WTC11 (cell line): ENCODE results near the gene MANBA. TPM values are rescaled to one million over a fixed set of nuclear protein-coding genes. Genes with fewer than 3 reads are reported as not detected.

Source experiments
- ATAC-seq: fragments of 200-7000 bp; cut with Tn5 transposase; 2 replicates; pipeline ENCODE4 v1.10.0; 2021; ENCODE audit warnings: mild to moderate bottlenecking, moderate library complexity
- CTCF ChIA-PET: fragments of 300-600 bp; sonication (Branson Sonifier 250); formaldehyde crosslinking; loops from one replicate; lab custom pipeline; 2021; ENCODE audit warnings: antibody characterized with exemption; lab: Charles Lee
- POLR2A ChIA-PET: fragments of 350-600 bp; sonication (Branson Sonifier 250); formaldehyde crosslinking; loops from one replicate; lab custom pipeline; 2021; ENCODE audit warnings: antibody characterized with exemption; lab: Charles Lee
- DNase-seq: peaks from one replicate; pipeline ENCODE4 v3.0.0; 2021; ENCODE audit warnings: low spot score
- H3K27ac Mint-ChIP-seq: 2 replicates; pipeline ENCODE4 v1.8.0; 2021; ENCODE audit warnings: mixed read lengths
- H3K27me3 Mint-ChIP-seq: 2 replicates; pipeline ENCODE4 v1.8.0; 2021; ENCODE audit warnings: low read depth, mild to moderate bottlenecking, moderate library complexity, mixed read lengths
- H3K36me3 Mint-ChIP-seq: 2 replicates; pipeline ENCODE4 v1.8.0; 2021; ENCODE audit warnings: mixed read lengths
- H3K4me1 Mint-ChIP-seq: 2 replicates; pipeline ENCODE4 v1.8.0; 2022; ENCODE audit warnings: mixed read lengths
- H3K4me3 Mint-ChIP-seq: 2 replicates; pipeline ENCODE4 v1.8.0; 2021; ENCODE audit warnings: mild to moderate bottlenecking, moderate library complexity, mixed read lengths
- H3K9me3 Mint-ChIP-seq: 2 replicates; pipeline ENCODE4 v1.8.0; 2021; ENCODE audit warnings: mixed read lengths
- ATF1 ChIP-seq: sonication (generic); formaldehyde crosslinking; IDR thresholded peaks from 2 replicates; pipeline ENCODE4 v1.8.1; 2023; ENCODE audit warnings: mild to moderate bottlenecking, moderate library complexity, missing genetic modification reagents
- ATF3 ChIP-seq: sonication (generic); formaldehyde crosslinking; conservative IDR thresholded peaks from 2 replicates; pipeline ENCODE4 v1.8.1; 2022; ENCODE audit warnings: mild to moderate bottlenecking, missing genetic modification reagents
- FOXK1 ChIP-seq: sonication (generic); formaldehyde crosslinking; IDR thresholded peaks from 2 replicates; pipeline ENCODE4 v1.8.0; 2022; ENCODE audit warnings: mild to moderate bottlenecking, moderate library complexity, missing genetic modification reagents
- HMGA2 ChIP-seq: fragments of 250-450 bp; sonication (Bioruptor Pico); IDR thresholded peaks from 2 replicates; pipeline ENCODE4 v1.4.0; 2021; ENCODE audit warnings: mild to moderate bottlenecking, moderate library complexity
- IRF1 ChIP-seq: sonication (generic); formaldehyde crosslinking; IDR thresholded peaks from 2 replicates; pipeline ENCODE4 v1.8.0; 2023; ENCODE audit warnings: missing genetic modification reagents
- MAX ChIP-seq: sonication (generic); formaldehyde crosslinking; IDR thresholded peaks from 2 replicates; pipeline ENCODE4 v1.8.0; 2022; ENCODE audit warnings: mild to moderate bottlenecking, missing genetic modification reagents
- MYBL2 ChIP-seq: sonication (generic); formaldehyde crosslinking; IDR thresholded peaks from 2 replicates; pipeline ENCODE4 v1.8.1; 2023; ENCODE audit warnings: mild to moderate bottlenecking, moderate library complexity, missing genetic modification reagents
- NFATC4 ChIP-seq: fragments of 250-450 bp; sonication (Bioruptor Pico); IDR thresholded peaks from 2 replicates; pipeline ENCODE4 v1.9.0; 2021; ENCODE audit warnings: mild to moderate bottlenecking
- NFYB ChIP-seq: sonication (generic); formaldehyde crosslinking; conservative IDR thresholded peaks from 2 replicates; pipeline ENCODE4 v1.8.0; 2022; ENCODE audit warnings: low read depth, missing genetic modification reagents
- NR3C1 ChIP-seq: sonication (generic); formaldehyde crosslinking; conservative IDR thresholded peaks from 2 replicates; pipeline ENCODE4 v1.8.1; 2023; ENCODE audit warnings: low read depth, mild to moderate bottlenecking, missing genetic modification reagents
- TCF7 ChIP-seq: sonication (generic); formaldehyde crosslinking; IDR thresholded peaks from 2 replicates; pipeline ENCODE4 v1.8.0; 2022; ENCODE audit warnings: mild to moderate bottlenecking, low read depth, missing genetic modification reagents, moderate library complexity
- USF1 ChIP-seq: sonication (generic); formaldehyde crosslinking; IDR thresholded peaks from 2 replicates; pipeline ENCODE4 v1.8.0; 2022; ENCODE audit warnings: mild to moderate bottlenecking, missing genetic modification reagents
- USF2 ChIP-seq: sonication (generic); formaldehyde crosslinking; IDR thresholded peaks from 2 replicates; pipeline ENCODE4 v1.8.1; 2023; ENCODE audit warnings: mild to moderate bottlenecking, missing genetic modification reagents, moderate library complexity
- ZNF138 ChIP-seq: sonication (generic); formaldehyde crosslinking; conservative IDR thresholded peaks from 2 replicates; pipeline ENCODE4 v1.8.1; 2022; ENCODE audit warnings: mild to moderate bottlenecking, moderate library complexity, missing genetic modification reagents
- ZNF219 ChIP-seq: sonication (generic); formaldehyde crosslinking; IDR thresholded peaks from 2 replicates; pipeline ENCODE4 v1.8.0; 2023; ENCODE audit warnings: missing genetic modification reagents, mild to moderate bottlenecking, borderline replicate concordance
- ZNF423 ChIP-seq: fragments of 250-450 bp; sonication (Bioruptor Pico); IDR thresholded peaks from 2 replicates; pipeline ENCODE4 v2.1.2; 2022; ENCODE audit warnings: mild to moderate bottlenecking, moderate library complexity
- ZNF425 ChIP-seq: fragments of 250-450 bp; sonication (Bioruptor Pico); conservative IDR thresholded peaks from 2 replicates; pipeline ENCODE4 v1.9.0; 2021; ENCODE audit warnings: mild to moderate bottlenecking
- ZNF512 ChIP-seq: sonication (generic); formaldehyde crosslinking; IDR thresholded peaks from 2 replicates; pipeline ENCODE4 v1.8.1; 2022; ENCODE audit warnings: missing genetic modification reagents, borderline replicate concordance
- ZNF671 ChIP-seq: fragments of 250-450 bp; sonication (Bioruptor Pico); IDR thresholded peaks from 2 replicates; pipeline ENCODE4 v1.8.0; 2021; ENCODE audit warnings: mild to moderate bottlenecking
- total RNA-seq: library from RNA; stranded (reverse); gene quantifications from 3 replicates; pipeline ENCODE4 v1.2.3, GENCODE V29; 2021

The MANBA gene
- total RNA-seq, 1 experiment from 2014 or later, result 35.1 TPM

- ATAC-seq (no peak), DNase-seq (no peak)
- TF ChIP-seq TCF7 (CRISPR knock-in tag), result no peak
- TF ChIP-seq ZNF671 (CRISPR knock-in tag), result no peak
- TF ChIP-seq ZNF219 (CRISPR knock-in tag), result no peak
- TF ChIP-seq ZNF138 (CRISPR knock-in tag), result no peak
- TF ChIP-seq MAX, result no peak
- TF ChIP-seq HMGA2, result no peak
- no peak for TF ChIP-seq FOXK1 (CRISPR knock-in tag)
- TF ChIP-seq MYBL2 (CRISPR knock-in tag), result no peak
- TF ChIP-seq NFYB, result no peak
- no peak for TF ChIP-seq ZNF512 (CRISPR knock-in tag)
- TF ChIP-seq NR3C1, result no peak
- no peak for TF ChIP-seq ATF3 (CRISPR knock-in tag)
- no peak for TF ChIP-seq USF2 (CRISPR knock-in tag)
- no peak for TF ChIP-seq NFATC4 (CRISPR knock-in tag)
- no peak for TF ChIP-seq ATF1 (CRISPR knock-in tag)
- H3K27ac Mint-ChIP-seq, result no peak overlapping the region
- CTCF ChIA-PET, result no interaction called here
- no peaks in the 10 kb centered on the region for H3K27me3 Mint-ChIP-seq
- no peaks in the 10 kb centered on the region; the same call in 1 of the 2 replicates for H3K9me3 Mint-ChIP-seq
- POLR2A ChIA-PET, result no interaction called here
- no peaks in the 10 kb centered on the region for H3K4me1 Mint-ChIP-seq
- H3K36me3 Mint-ChIP-seq, result peaks cover 11% of the 10 kb centered on the region; the same call in 1 of the 2 replicates
- H3K4me3 Mint-ChIP-seq, result no peak overlapping the region
Measured at GRCh38 chr4:102684610-102685052, 76.1 kb downstream of the MANBA start.

GRCh38 chr4:102683881-102684609 lies 76.7 kb downstream of the MANBA start:
- no peaks in the 10 kb centered on the region for H3K27me3 Mint-ChIP-seq
- no peaks in the 10 kb centered on the region; the same call in 1 of the 2 replicates for H3K9me3 Mint-ChIP-seq
- H3K36me3 Mint-ChIP-seq, result peaks cover 10% of the 10 kb centered on the region; the same call in 1 of the 2 replicates
- DNase-seq, result no peak
- no peak overlapping the region for H3K27ac Mint-ChIP-seq
- ChIA-PET CTCF (no interaction called here), POLR2A (no interaction called here)
- TF ChIP-seq NR3C1 (no peak), HMGA2 (no peak), IRF1 (CRISPR knock-in tag) (no peak), ZNF423 (CRISPR knock-in tag) (no peak), ZNF425 (CRISPR knock-in tag) (no peak), USF1 (CRISPR knock-in tag) (no peak)
- no peak for ATAC-seq
- no peak overlapping the region for H3K4me3 Mint-ChIP-seq
- peaks cover 2% of the 10 kb centered on the region; the same call in 1 of the 2 replicates for H3K4me1 Mint-ChIP-seq
